Smooth muscle cell (in vitro differentiated cells): ENCODE data around the gene TPD52L1. TPM values are rescaled to one million over a fixed set of nuclear protein-coding genes. Genes with fewer than 3 reads are reported as not detected.

Experiments
- DNase-seq: peaks from one replicate; lab custom pipeline; 2025; ENCODE audit not compliant: unreplicated experiment; lab: John Stamatoyannopoulos, UW
- H2AFZ ChIP-seq: fragments of 200-600 bp; sonication (generic); 2 replicates; pipeline ENCODE4 v1.6.0; 2016; ENCODE audit warnings: antibody characterized with exemption, low read depth, mild to moderate bottlenecking
- H3F3A ChIP-seq: fragments of 200-600 bp; sonication (generic); 2 replicates; pipeline ENCODE4 v1.6.0; 2017; ENCODE audit warnings: antibody characterized with exemption, low read depth
- H3K27ac ChIP-seq: fragments of 200-600 bp; sonication (generic); 2 replicates; pipeline ENCODE4 v1.5.1; 2016; ENCODE audit warnings: low read depth, mild to moderate bottlenecking
- H3K27me3 ChIP-seq: fragments of 200-600 bp; sonication (generic); 2 replicates; pipeline ENCODE4 v1.6.1; 2016; ENCODE audit warnings: low read depth, mild to moderate bottlenecking
- H3K36me3 ChIP-seq: fragments of 200-600 bp; sonication (generic); 2 replicates; pipeline ENCODE4 v1.5.1; 2016; ENCODE audit warnings: low read depth
- H3K4me1 ChIP-seq: fragments of 200-600 bp; sonication (generic); 2 replicates; pipeline ENCODE4 v1.5.1; 2016; ENCODE audit warnings: low read depth
- H3K4me2 ChIP-seq: fragments of 200-600 bp; sonication (generic); 2 replicates; pipeline ENCODE4 v1.6.0; 2016; ENCODE audit warnings: mild to moderate bottlenecking
- H3K4me3 ChIP-seq: fragments of 200-600 bp; sonication (generic); 2 replicates; pipeline ENCODE4 v1.5.1; 2016; ENCODE audit warnings: mild to moderate bottlenecking
- H3K79me2 ChIP-seq: fragments of 200-600 bp; sonication (generic); 2 replicates; pipeline ENCODE4 v1.6.0; 2016; ENCODE audit warnings: low read depth, mild to moderate bottlenecking
- H3K9ac ChIP-seq: fragments of 200-600 bp; sonication (generic); 2 replicates; pipeline ENCODE4 v1.6.0; 2016; ENCODE audit warnings: low read depth
- H3K9me3 ChIP-seq: fragments of 200-600 bp; sonication (generic); replicated peaks from 2 replicates; pipeline ENCODE4 v1.5.1; 2016; ENCODE audit warnings: low read depth
- H4K20me1 ChIP-seq: fragments of 200-600 bp; sonication (generic); 2 replicates; pipeline ENCODE4 v1.6.0; 2016; ENCODE audit warnings: low read depth
- CTCF ChIP-seq: fragments of 200-600 bp; sonication (generic); IDR thresholded peaks from 2 replicates; pipeline ENCODE4 v1.5.1; 2017; ENCODE audit warnings: borderline replicate concordance, mild to moderate bottlenecking, antibody characterized with exemption; ENCODE audit not compliant: insufficient read depth, poor library complexity, severe bottlenecking
- WGBS: methylation state at CpG from one replicate; pipeline ENCODE4 v1.1.7; 2016; ENCODE audit warnings: low lambda C conversion rate; 5-methylcytosine and 5-hydroxymethylcytosine counted together
- polyA plus RNA-seq: library from polyadenylated mRNA; unstranded; fragments of >200 nt; fragmentation: Nextera tagmentation; extraction: Ambion mirVana; gene quantifications from 2 replicates; pipeline ENCODE4 v1.2.1, GENCODE V29; 2016
- total RNA-seq: library from RNA; depleted of rRNA; stranded (reverse); fragments of >200 nt; gene quantifications from 2 replicates; pipeline ENCODE4 v1.2.3, GENCODE V29; 2014

TPD52L1 gene
- total and polyA plus RNA-seq, 2 experiments from 2014 or later: 15.3 to 65.8 TPM

GRCh38 chr6:125198398-125198937, 44.9 kb downstream of the TPD52L1 start:
- no peak for DNase-seq
- peaks cover 22% of the 10 kb centered on the region for H3F3A ChIP-seq
- H3K9me3 ChIP-seq: no peaks in the 10 kb centered on the region
- no peaks in the 10 kb centered on the region for H3K79me2 ChIP-seq
- peaks cover 20% of the 10 kb centered on the region for H3K4me1 ChIP-seq
- no peak overlapping the region for H3K9ac ChIP-seq
- 97% methylated on average over 6 of the region's 6 CpGs for WGBS
- H3K36me3 ChIP-seq: no peaks in the 10 kb centered on the region
- TF ChIP-seq CTCF: no peak
- H3K27me3 ChIP-seq: no peaks in the 10 kb centered on the region
- H2AFZ ChIP-seq: no peak overlapping the region
- no peak overlapping the region for H3K4me2 ChIP-seq
- no peaks in the 10 kb centered on the region for H4K20me1 ChIP-seq
- no peak overlapping the region for H3K4me3 ChIP-seq
- H3K27ac ChIP-seq: no peak overlapping the region

GRCh38 chr6:125200941-125201340, 47.4 kb downstream of the TPD52L1 start:
- Histone ChIP-seq H3K4me1 (peaks cover 20% of the 10 kb centered on the region), H3K4me3 (no peak overlapping the region), H3K4me2 (peak overlapping the region; percentile 67), H3K27ac (peak overlapping the region; percentile 80), H3F3A (peaks cover 22% of the 10 kb centered on the region), H3K9me3 (no peaks in the 10 kb centered on the region), H2AFZ (no peak overlapping the region), H3K27me3 (no peaks in the 10 kb centered on the region), H4K20me1 (no peaks in the 10 kb centered on the region), H3K79me2 (no peaks in the 10 kb centered on the region), H3K36me3 (no peaks in the 10 kb centered on the region), H3K9ac (no peak overlapping the region)
- WGBS: 84% methylated on average over 3 of the region's 3 CpGs
- no peak for DNase-seq
- TF ChIP-seq CTCF: no peak

GRCh38 chr6:125201961-125202729, 48.6 kb downstream of the TPD52L1 start:
- no peaks in the 10 kb centered on the region for H3K79me2 ChIP-seq
- H3K4me1 ChIP-seq: peaks cover 17% of the 10 kb centered on the region
- no peaks in the 10 kb centered on the region for H3K27me3 ChIP-seq
- peak overlapping the region; percentile 60 for H2AFZ ChIP-seq
- H3K4me2 ChIP-seq: peak overlapping the region; percentile 67
- WGBS: 15% methylated on average over 7 of the region's 7 CpGs
- no peak overlapping the region for H3K4me3 ChIP-seq
- peak; percentile 37 for DNase-seq
- no peaks in the 10 kb centered on the region for H4K20me1 ChIP-seq
- no peaks in the 10 kb centered on the region for H3K36me3 ChIP-seq
- peaks cover 22% of the 10 kb centered on the region for H3F3A ChIP-seq
- peak overlapping the region; percentile 80 for H3K27ac ChIP-seq
- H3K9me3 ChIP-seq: no peaks in the 10 kb centered on the region
- no peak for TF ChIP-seq CTCF
- H3K9ac ChIP-seq: no peak overlapping the region
